Mesodermal cell (in vitro differentiated cells): ENCODE results near the gene PHF23.

Experiments used
- H3K27ac ChIP-seq: 2 replicates; pipeline ENCODE4 v1.7.0; 2013; ENCODE audit warnings: mild to moderate bottlenecking, low read depth, low read length, moderate library complexity; ENCODE audit not compliant: severe bottlenecking
- H3K36me3 ChIP-seq: 2 replicates; pipeline ENCODE4 v1.7.1; 2013; ENCODE audit warnings: mild to moderate bottlenecking, low read length, moderate library complexity; ENCODE audit not compliant: control insufficient read depth, insufficient read depth
- H3K4me1 ChIP-seq: one replicate; pipeline ENCODE4 v1.7.1; 2013; ENCODE audit warnings: mild to moderate bottlenecking, low read length; ENCODE audit not compliant: insufficient read depth, control insufficient read depth, poor library complexity, severe bottlenecking
- H3K4me3 ChIP-seq: 2 replicates; pipeline ENCODE4 v1.7.0; 2013; ENCODE audit warnings: low read length, control low read depth, mild to moderate bottlenecking; ENCODE audit not compliant: insufficient read depth, poor library complexity, severe bottlenecking; ENCODE audit errors: extremely low read depth
- H3K9me3 ChIP-seq: 2 replicates; pipeline ENCODE4 v1.7.1; 2013; ENCODE audit warnings: mild to moderate bottlenecking, low read length, moderate library complexity; ENCODE audit not compliant: control insufficient read depth
- WGBS, 2 experiments: methylation state at CpG; one replicate each; pipeline ENCODE4 v1.1.5; 2013; ENCODE audit warnings: missing lambda C conversion rate in 2 of 2; ENCODE audit not compliant: insufficient coverage in 2 of 2; 5-methylcytosine and 5-hydroxymethylcytosine counted together

The PHF23 gene

GRCh38 chr17:7208027-7208571 is 31.2 kb downstream of the PHF23 start:
- WGBS, 2 experiments = 24 to 33% methylated on average over 8 to 16 of the region's 21 CpGs
- Histone ChIP-seq H3K9me3 (no peaks in the 10 kb centered on the region), H3K27ac (peak overlapping the region; percentile 29), H3K36me3 (peaks cover 18% of the 10 kb centered on the region), H3K4me1 (peaks cover 29% of the 10 kb centered on the region), H3K4me3 (no peak overlapping the region)

- peaks cover 29% of the 10 kb centered on the region for H3K4me1 ChIP-seq
- no peak overlapping the region for H3K27ac ChIP-seq
- H3K9me3 ChIP-seq = no peaks in the 10 kb centered on the region
- H3K4me3 ChIP-seq = no peak overlapping the region
- H3K36me3 ChIP-seq = peaks cover 26% of the 10 kb centered on the region
- 79 to 80% methylated on average over 16 to 19 of the region's 24 CpGs for WGBS, 2 experiments
Observed at GRCh38 chr17:7207120-7208001, 31.9 kb downstream of the PHF23 start.

- no peaks in the 10 kb centered on the region for H3K9me3 ChIP-seq
- WGBS, 2 experiments = 57 to 64% methylated on average over 4 to 9 of the region's 15 CpGs
- H3K27ac ChIP-seq = peak overlapping the region; percentile 62
- H3K4me1 ChIP-seq = peaks cover 18% of the 10 kb centered on the region
- H3K36me3 ChIP-seq = peaks cover 44% of the 10 kb centered on the region
- H3K4me3 ChIP-seq = peak overlapping the region; percentile 32
Observed at GRCh38 chr17:7205561-7205960, 33.7 kb downstream of the PHF23 start.

GRCh38 chr17:7204828-7205461 is 34.3 kb downstream of the PHF23 start:
- Histone ChIP-seq H3K4me3 (peak overlapping the region; percentile 32), H3K27ac (peak overlapping the region; percentile 62), H3K9me3 (no peaks in the 10 kb centered on the region), H3K4me1 (peaks cover 16% of the 10 kb centered on the region), H3K36me3 (peaks cover 50% of the 10 kb centered on the region)
- 1% methylated on average over 25 to 26 of the region's 34 CpGs for WGBS, 2 experiments

GRCh38 chr17:7204336-7204735 is 34.9 kb downstream of the PHF23 start:
- Histone ChIP-seq H3K4me1 (peaks cover 16% of the 10 kb centered on the region), H3K27ac (peak overlapping the region; percentile 10), H3K9me3 (no peaks in the 10 kb centered on the region), H3K36me3 (peaks cover 56% of the 10 kb centered on the region), H3K4me3 (peak overlapping the region; percentile 32)
- 84 to 93% methylated on average over 6 to 13 of the region's 15 CpGs for WGBS, 2 experiments

GRCh38 chr17:7203391-7203790 is 35.9 kb downstream of the PHF23 start:
- H3K4me1 ChIP-seq = peaks cover 12% of the 10 kb centered on the region
- WGBS, 2 experiments = 97 to 98% methylated on average over 13 to 14 of the region's 16 CpGs
- no peaks in the 10 kb centered on the region for H3K9me3 ChIP-seq
- H3K36me3 ChIP-seq = peaks cover 62% of the 10 kb centered on the region
- no peak overlapping the region for H3K27ac ChIP-seq
- no peak overlapping the region for H3K4me3 ChIP-seq

- Histone ChIP-seq H3K9me3 (no peaks in the 10 kb centered on the region), H3K36me3 (peaks cover 87% of the 10 kb centered on the region), H3K27ac (no peak overlapping the region), H3K4me3 (no peak overlapping the region), H3K4me1 (no peaks in the 10 kb centered on the region)
- 97 to 99% methylated on average over 17 to 20 of the region's 22 CpGs for WGBS, 2 experiments
Observed at GRCh38 chr17:7196651-7197401, 42.4 kb downstream of the PHF23 start.

- H3K9me3 ChIP-seq = no peaks in the 10 kb centered on the region
- peaks cover 87% of the 10 kb centered on the region for H3K36me3 ChIP-seq
- WGBS, 2 experiments = 96% methylated on average over 12 of the region's 12 CpGs
- H3K27ac ChIP-seq = no peak overlapping the region
- no peak overlapping the region for H3K4me3 ChIP-seq
- no peaks in the 10 kb centered on the region for H3K4me1 ChIP-seq
Observed at GRCh38 chr17:7195971-7196370, 43.3 kb downstream of the PHF23 start.

- H3K27ac ChIP-seq = no peak overlapping the region
- peaks cover 76% of the 10 kb centered on the region for H3K36me3 ChIP-seq
- H3K4me1 ChIP-seq = no peaks in the 10 kb centered on the region
- H3K4me3 ChIP-seq = no peak overlapping the region
- H3K9me3 ChIP-seq = no peaks in the 10 kb centered on the region
- WGBS, 2 experiments = 86 to 89% methylated on average over 11 to 12 of the region's 12 CpGs
Observed at GRCh38 chr17:7192271-7192937, 46.9 kb downstream of the PHF23 start.
